NOMO-1 treated with dmso at 0.1 percent for 144 hours (cell line): ENCODE measurements around the gene FAM222B.

ENCODE experiments used
- DNase-seq: peaks from one replicate; lab custom pipeline; 2025; ENCODE audit not compliant: unreplicated experiment; lab: John Stamatoyannopoulos, UW

FAM222B gene

DNA sequence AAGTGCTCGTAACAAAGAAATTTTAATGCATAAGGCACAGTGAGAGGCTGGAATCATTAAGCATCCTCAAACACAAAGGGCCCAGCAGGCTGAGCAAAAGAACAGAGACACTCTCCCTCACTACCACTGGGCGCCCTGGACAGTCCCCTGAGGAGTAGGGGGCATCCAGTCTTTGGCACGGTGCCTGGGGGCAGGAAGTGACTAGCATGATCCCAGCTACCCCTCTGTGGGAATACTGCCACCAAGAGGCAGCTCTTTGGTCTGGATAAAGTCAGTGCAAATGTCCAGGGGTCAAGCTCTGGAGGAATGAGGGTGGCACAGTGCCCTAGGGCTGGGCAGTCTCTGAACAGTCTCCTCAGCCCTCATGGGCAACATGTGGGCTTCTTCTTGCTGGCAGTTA lies 128.3 kb downstream of the FAM222B start:
- no peak for DNase-seq

DNA sequence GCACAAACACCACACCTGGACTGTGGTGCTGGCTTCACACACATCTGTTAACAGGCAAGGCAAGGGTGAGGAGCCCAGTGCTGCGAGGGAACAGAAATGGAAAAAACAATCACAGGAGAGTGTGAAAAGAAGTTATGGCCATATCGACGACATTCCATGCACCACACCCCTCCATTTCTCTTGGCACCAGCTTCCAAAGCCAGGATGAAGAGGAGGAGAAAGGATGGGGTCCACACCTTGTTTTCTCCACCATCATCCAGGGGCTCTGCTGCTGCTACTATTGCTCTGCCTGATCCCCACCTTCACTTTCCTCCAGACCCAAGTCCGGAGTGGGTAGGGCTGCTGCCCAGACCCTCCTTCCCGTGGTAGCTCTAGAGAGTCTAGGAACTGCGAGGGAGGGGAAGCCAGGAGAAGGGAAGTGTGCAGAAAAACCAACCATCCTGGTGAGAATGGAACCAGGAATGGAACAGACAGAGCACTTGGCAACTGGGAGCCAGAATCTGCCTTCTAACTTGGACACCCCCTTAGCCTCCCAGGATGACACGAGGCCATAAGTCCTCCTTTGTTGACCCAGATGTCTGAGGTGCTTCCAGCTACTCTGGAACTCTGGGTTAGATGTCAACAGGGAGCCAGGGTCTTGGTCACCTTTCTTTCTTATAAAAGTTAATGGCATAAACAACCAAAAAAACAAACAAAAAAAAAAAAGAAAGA lies 129.7 kb downstream of the FAM222B start:
- no peak for DNase-seq

DNA sequence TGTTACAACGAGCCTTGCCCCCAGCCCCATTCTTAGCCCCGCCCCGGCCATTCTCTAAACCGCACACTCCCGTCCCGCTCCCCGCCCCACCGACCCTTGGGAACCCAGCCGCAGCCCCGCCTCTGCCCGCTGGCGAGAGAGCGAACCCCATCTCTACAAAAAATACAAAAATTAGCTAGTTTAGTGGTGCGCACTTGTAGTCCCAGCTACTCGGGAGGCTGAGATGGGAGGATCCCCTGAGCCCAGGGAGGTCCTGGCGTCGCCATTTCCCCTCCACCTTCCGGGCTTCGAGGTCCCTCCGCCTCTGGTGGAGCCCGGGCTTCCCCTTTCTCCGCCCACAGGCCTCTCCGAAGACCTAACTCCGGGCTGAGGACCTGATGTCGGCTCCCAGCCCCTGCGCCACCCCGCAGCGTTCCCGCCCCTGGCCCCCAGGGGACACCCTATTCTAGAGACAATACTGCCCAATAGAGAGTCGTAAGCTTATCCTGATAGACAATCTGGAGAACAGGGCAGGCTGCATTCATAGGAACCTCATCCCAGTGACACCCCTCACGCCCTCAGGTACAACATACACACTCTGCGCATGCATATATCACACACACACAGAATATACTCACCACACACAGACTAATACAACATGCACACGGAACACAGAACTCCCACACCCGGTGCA lies 130.4 kb downstream of the FAM222B start:
- peak; percentile 67 for DNase-seq

DNA sequence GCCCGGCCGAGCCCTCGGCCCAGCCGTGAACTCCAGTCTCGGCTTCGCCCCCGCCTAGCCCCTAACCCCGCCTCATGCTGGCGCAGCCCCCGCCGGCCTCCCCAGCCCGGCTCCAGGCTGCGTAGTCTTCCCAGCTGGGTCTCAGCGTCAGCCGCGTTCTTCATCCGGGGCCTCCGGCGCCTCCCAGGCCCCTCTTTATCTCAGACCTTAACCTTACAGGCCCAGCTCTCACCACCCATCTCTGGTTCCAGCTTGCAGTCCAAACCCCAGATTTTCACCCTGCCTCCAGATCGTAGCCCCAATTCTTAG lies 130.9 kb downstream of the FAM222B start, which contains the start of gene PROCA1:
TSS of gene PROCA1 (minus strand) at position 166 of the 309 bp plus-strand sequence. CDS start 228 bp downstream, outside the sequence.
- DNase-seq, result no peak

DNA sequence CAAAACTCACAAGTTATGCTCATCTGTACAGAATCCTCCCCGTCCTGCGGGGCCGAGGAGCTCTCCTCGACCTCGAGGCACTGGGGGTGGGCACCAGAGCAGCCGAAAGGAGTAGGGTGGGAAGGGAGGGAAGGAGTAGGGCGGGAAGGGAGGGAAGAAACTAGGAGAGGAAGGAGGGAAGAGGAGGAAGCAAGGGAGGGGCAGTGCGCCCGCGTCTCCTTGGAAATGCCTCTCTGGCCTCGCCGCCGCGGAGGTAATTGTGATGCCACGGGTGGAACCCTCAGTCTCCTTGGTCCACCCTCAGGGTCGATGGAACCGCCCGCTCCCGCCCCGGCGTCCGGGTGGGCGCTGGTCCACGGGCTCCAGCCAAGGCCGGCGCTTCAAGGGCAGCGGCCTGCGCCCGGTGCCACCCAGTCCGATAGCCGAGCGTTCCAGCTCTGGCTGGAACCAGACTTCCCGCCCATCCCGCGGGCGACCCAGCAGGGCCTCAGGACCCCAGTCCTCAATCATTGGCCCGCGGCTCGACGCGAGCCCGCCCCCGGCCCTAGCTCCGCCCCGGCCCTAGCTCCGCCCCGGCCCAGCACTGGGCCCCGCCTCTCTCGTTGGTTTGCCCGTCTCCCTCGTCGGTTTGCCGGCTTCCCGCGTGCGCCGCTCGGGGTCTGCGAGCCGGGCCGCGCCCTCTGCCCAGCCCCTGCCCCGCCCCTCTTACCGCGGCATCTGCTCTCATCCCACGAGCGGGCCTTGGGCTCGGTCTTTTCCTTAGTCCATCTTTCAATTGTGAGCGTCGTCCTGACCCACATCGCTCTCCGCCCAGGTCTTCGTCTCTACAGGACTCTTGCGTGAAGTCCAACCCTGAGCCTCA lies 131.5 kb downstream of the FAM222B start:
- peak; percentile 81 for DNase-seq

DNA sequence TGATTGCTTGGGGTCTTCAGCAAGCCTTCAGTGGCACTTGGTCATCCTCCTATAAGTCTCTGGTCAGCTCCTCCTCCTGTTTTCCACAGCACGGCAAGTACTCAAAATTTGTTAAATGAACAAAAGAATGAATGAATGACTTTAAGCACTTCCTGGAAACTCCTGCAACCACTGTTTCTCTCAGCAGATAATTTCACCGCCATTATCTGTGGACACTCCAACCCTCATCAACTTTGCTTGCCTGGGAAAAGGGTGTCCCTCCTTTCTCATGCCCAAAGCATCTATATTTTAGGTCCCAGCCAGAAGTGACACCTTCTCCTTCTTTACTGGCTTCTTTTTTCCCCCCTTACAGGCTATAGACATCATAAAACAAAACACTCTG lies 135.3 kb downstream of the FAM222B start:
- no peak for DNase-seq

DNA sequence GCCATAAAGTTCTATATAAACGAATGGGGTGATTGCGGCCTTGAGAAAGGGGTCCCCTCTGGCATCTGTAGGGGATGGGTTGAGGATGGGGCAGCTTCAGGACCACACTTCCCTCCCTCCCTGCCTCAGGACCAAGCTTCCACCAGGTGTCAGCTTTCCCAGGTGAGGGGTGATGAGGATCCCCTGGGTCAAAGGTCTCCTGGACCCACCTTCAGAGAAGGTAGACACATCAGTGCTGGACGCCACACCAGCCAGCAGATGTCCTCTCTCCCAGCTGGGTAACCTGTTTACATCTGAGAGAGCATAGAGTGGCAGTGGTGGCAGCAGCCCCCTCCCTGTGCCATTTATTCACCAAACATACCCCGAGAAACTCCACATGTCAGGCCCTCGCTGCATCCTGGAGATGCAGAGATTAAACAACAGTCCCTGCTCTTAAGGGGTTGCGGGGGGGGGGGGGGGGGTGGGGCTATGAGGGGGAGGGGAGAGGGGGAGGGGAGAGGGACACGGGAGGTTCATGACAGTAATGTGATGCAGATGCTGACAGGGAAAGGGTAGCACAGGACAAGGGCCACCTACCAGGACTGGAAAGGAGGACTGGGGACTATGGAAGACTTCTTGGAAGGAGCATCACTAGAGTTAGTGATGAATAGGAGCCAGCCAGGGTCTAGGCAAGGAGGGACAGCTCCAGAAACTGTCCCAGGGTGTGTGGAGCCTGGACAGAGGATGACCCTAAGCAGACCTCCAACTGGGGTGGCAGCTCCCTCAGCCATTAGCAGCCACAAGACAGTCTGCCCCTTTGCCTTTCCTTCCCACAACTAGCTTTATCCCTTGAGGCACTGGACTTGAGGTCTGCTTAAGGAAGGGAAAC lies 135.9 kb downstream of the FAM222B start:
- DNase-seq, result no peak
